Stimulated activated CD4-positive, alpha-beta T cell treated with anti-CD3 and anti-CD28 coated beads, TNF-alpha, amount 100 ng/mL, for 24 hours (primary cell): ENCODE results near the gene PCNT.

Experiments
- DNase-seq, 3 experiments: peaks; one replicate each; pipeline ENCODE4 v3.0.0-alpha.2; 2020; ENCODE audit warnings: low read depth in 3 of 3

PCNT gene

GRCh38 chr21:46329796-46330195 lies 5.8 kb downstream of the PCNT start:
- DNase-seq: no peak

- no peak for DNase-seq
These were observed 10.6 kb downstream of the PCNT start for GRCh38 chr21:46334351-46335140.

DNA sequence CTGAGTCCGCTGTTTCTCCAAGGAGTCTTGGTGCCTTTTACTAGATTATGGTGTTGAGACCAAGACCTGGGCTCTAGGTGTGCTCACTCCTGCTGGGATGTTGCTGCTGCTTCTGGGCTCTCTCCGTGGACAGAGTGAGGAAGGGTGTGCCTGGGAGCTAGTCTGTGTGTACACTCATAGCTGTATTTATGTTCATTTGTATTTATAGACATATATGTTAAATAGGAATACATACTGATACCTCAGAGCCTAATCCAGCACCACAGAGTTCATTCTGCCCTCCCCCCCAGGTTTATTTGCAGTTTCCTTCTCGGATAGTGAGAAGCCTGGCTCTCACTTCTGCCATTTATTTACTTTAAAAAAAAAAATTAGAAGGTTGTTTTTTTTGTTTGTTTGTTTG lies 12.6 kb downstream of the PCNT start:
- no peak for DNase-seq

- no peak for DNase-seq
These were observed 17.0 kb downstream of the PCNT start for GRCh38 chr21:46340998-46341397.

- no peak for DNase-seq
These were observed 20.4 kb downstream of the PCNT start for GRCh38 chr21:46344219-46344915.

DNA sequence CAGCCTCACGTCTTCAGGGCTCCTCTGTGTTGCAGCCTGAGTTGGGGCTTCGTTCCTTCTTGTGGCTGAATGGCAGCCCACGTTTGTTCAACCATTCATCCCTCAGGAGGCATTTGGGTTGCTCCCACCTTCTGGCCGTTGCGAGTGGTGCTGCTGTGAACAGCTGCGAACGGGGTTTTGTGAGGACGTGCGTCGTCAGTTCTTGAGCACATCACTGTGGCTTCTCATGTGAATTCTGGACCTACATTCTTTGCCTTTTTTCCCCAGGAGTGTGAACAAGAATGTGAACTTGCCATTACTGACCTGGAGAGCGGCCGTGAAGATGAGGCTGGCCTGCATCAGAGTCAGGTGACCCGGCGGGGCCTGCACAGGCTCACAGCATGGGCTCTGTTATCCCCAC lies 21.9 kb downstream of the PCNT start:
- DNase-seq: no peak

GRCh38 chr21:46346296-46347202 lies 22.6 kb downstream of the PCNT start:
- no peak for DNase-seq

DNA sequence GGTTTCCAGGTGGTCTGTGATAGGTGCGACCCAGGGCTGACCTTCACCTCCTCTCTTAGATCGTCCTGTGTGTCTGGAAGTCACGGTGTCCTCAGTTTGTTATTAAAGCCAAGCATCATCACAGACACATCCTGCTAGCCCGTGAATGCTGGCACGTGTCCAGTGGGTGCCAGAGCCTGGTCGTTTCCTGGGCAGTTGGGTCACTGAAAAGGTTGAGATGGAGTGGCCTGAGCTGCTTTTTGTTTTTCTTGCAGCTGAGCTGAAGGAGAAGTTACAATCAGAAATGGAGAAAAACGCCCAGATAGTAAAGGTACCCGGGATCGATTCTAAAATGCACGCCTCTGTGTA lies 23.2 kb downstream of the PCNT start:
- DNase-seq: no peak

DNA sequence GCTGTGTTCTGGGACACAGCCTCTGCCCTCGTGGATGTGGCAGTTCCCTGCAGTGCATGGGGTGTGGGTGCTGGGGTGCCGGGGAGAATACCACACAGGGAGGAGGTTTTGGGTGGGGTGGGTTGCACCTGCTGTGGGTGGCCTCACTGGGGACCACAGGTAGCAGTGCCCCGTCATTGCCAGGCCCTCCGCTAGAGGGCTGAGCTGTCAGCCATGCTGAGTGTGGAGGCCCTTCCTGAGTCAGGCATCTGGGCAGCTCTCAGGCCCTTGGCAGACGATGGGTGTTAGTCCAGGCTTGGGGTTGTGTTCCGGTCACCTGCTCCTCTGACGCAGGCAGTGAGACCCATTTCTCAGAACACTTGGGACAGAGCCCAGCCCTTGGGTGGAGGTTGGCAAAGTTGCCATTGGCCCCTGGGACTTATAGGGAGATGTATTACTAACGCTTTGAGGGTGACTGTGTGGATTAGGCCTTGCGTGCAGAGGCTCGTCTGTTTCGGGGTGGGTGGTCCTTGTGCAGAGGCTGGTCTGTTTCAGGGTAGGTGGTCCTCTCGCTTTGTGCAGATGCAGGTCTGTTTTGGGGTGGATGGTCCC lies 23.9 kb downstream of the PCNT start:
- no peak for DNase-seq

GRCh38 chr21:46349134-46349760 lies 25.3 kb downstream of the PCNT start:
- no peak for DNase-seq

GRCh38 chr21:46350571-46350970 lies 26.6 kb downstream of the PCNT start:
- no peak for DNase-seq

GRCh38 chr21:46350981-46351380 lies 27.0 kb downstream of the PCNT start:
- no peak for DNase-seq

DNA sequence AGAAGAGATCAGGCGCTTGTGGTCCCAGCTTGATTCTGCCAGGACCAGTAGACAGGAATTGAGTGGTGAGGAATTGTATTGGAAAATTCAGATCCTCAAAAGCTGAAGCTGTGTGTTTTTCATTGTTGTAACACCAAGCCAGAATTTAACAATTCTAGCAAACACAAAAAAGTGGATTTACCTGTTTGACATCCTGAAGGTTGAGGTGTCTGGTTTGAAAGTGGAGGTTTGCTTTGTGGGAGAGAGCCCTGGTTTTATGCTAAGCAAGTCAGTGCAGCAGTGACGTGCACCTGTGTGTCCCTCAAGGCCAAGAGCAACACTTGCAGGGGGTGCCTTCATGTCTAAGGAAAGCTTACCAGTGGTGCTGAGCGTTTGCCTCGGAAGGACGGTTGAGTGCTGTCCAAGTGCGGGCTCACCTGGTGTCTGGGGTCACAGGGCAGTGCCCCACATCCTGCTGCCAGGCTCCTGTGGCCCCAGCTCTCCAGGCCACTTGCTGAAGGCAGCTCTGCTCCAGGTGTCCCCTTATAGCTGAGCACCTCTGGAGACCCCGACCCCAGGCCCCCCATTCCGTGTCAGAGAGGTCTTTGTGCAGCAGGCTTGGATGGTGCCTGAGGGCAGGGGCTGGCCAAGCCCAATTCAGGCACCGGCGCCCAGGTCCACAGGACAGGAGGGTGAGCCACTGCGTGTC lies 27.7 kb downstream of the PCNT start:
- no peak for DNase-seq

DNA sequence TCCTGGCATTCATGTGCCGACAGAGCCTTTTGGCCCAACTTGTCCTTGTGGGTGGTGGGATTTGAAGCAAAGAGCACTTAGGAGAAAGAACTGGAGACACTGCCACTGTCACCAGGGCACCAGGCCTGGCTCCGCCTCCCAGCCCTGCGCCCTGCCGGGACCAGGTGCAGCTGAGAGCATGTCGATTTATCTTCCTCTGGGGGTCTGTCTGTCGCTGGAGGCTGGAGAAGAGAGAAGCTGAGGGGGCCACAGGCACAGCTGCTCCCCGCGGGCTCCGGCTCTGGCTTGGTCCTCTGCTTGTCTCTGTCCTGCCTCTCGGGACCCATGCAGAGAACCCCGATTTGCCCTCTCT lies 28.2 kb downstream of the PCNT start:
- DNase-seq: no peak

GRCh38 chr21:46352913-46353312 lies 29.0 kb downstream of the PCNT start:
- no peak for DNase-seq

GRCh38 chr21:46354046-46354445 lies 30.1 kb downstream of the PCNT start:
- DNase-seq: no peak

GRCh38 chr21:46354518-46354917 lies 30.6 kb downstream of the PCNT start:
- no peak for DNase-seq

- no peak for DNase-seq
These were observed 31.4 kb downstream of the PCNT start for GRCh38 chr21:46355161-46356004.

DNA sequence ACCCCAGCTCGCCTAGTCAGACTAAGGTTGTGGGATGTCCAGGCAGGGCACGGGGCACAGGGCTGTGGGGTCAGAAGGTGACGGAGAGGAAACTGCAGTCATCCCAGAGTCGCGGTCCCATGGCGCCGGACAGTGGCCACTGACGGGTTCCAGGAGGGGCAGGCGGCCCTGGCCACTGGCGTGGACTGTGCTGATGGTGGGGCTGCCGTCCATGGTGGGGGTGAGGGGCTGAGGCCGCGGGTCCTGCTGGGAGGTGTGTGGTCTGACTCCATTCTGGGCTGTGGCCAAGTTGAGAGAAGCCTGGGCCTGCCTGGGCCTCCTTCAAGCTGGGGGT lies 32.0 kb downstream of the PCNT start:
- no peak for DNase-seq
